Breast epithelium (tissue), 3 donors: ENCODE data around the gene AGPAT3.

ENCODE experiments used
- POLR2A ChIP-seq: fragments of 450-650 bp; IDR thresholded peaks from one replicate; pipeline ENCODE4 v1.6.1; 2016; ENCODE audit warnings: antibody characterized with exemption, mild to moderate bottlenecking, moderate library complexity
- POLR2AphosphoS5 ChIP-seq, 3 donors: sonication (generic); formaldehyde crosslinking; IDR thresholded peaks; one replicate each; pipeline ENCODE4 v1.6.1; 2017; ENCODE audit warnings: antibody characterized with exemption in 3 of 3
- TF ChIP-seq, protein P1 (sequence below), 3 donors: fragments of 450-650 bp; IDR thresholded peaks; one replicate each; pipeline ENCODE4 v1.5.1; 2016 to 2017; ENCODE audit warnings: antibody characterized with exemption in 3 of 3, mild to moderate bottlenecking in 3 of 3, moderate library complexity in 3 of 3

DNA sequence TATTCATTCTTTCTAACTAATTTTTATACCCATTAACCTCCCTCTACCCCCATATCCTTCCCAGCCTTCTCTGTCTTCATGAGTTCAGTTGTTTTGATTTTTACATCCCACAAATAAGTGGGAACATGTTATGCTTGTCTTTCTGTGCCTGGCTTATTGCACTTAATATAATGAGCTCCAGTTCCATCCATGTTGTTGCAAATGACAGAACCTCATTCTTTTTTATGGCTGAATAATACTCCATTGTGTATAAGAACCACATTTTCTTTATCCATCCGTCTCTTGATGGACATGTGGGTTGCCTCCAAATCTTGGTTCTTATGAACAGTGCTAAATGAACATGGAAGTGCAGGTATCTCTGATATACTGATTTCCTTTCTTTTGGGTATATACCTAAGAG, 21.5 kb downstream of the AGPAT3 start:
- TF ChIP-seq, protein P1, sequence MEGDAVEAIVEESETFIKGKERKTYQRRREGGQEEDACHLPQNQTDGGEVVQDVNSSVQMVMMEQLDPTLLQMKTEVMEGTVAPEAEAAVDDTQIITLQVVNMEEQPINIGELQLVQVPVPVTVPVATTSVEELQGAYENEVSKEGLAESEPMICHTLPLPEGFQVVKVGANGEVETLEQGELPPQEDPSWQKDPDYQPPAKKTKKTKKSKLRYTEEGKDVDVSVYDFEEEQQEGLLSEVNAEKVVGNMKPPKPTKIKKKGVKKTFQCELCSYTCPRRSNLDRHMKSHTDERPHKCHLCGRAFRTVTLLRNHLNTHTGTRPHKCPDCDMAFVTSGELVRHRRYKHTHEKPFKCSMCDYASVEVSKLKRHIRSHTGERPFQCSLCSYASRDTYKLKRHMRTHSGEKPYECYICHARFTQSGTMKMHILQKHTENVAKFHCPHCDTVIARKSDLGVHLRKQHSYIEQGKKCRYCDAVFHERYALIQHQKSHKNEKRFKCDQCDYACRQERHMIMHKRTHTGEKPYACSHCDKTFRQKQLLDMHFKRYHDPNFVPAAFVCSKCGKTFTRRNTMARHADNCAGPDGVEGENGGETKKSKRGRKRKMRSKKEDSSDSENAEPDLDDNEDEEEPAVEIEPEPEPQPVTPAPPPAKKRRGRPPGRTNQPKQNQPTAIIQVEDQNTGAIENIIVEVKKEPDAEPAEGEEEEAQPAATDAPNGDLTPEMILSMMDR (IDR thresholded peaks at IDR 0.05), result no peak
- TF ChIP-seq POLR2A (no peak), POLR2AphosphoS5 (IDR thresholded peaks at IDR 0.05) (no peak)
